WI38 (cell line): ENCODE data around the gene PRDM16.

Experiments used
- H3K4me3 ChIP-seq: 2 replicates; pipeline ENCODE4 v1.5.1; 2011; ENCODE audit warnings: low read depth, mild to moderate bottlenecking, control low read depth, low read length
- CTCF ChIP-seq: IDR thresholded peaks from 2 replicates; pipeline ENCODE4 v1.5.1; 2012; ENCODE audit warnings: low read depth, mild to moderate bottlenecking, control low read depth, low read length

The PRDM16 gene

DNA sequence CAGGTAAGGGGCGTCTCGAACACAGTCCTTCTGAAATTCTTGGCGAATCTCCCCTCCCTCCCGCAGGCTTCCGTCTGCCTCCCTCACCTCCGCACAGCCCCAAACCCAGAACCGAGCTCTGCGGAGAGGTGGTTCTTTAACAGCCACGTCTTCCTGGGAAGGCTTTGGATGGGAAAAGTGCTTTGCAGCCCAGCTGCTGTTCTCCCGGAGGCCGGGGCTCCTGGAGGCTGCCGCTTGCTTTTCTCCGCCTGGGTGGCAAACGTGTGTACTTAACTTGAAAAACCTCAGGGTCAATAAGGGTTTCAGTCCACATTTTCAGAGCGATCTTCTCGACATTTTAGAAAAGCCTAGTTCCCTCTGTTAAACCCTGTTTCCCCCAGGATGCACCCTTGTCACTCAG, 109.3 kb downstream of the PRDM16 start:
- TF ChIP-seq CTCF: no peak
- no peak overlapping the region for H3K4me3 ChIP-seq

DNA sequence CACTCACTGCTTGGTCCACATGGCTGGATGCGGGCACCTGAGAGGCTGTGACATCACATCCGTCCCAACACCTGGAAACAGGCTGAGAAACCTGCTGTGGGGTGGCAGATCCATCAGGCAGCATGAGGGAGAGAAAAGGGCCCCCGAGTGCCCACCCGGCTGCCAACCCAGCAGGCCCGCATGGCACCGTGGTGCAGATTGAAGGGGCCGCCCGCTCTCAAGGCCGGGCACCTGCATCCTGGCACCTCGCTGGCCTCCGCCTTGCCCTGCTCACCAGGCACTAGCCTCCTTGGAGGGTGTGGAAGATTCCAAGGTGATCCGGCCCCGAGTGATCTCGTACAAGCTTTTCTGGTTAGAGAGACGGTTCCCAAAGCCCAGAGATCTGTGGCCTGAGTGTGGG, 110.5 kb downstream of the PRDM16 start:
- TF ChIP-seq CTCF: no peak
- H3K4me3 ChIP-seq: no peak overlapping the region

GRCh38 chr1:3180915-3181314, 111.9 kb downstream of the PRDM16 start:
- no peak for TF ChIP-seq CTCF
- H3K4me3 ChIP-seq: no peak overlapping the region

DNA sequence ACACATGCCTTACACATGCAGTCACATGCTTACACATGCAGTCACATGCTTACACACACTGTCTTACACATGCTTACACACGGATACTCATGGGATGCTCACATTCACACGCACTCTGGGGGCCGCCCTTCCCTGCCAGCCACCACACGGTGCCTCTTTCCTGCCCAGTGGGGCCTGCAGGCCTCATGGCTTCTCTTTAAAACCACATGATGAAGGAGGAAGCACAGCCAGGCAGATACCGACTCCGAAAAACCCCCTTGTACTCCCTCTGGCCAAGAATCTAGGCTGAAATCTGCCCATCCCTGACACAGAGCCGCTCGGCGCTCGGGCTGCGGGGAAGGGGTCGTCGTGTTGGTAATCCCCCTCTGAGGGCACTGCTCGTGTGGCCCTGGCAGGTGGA, 113.0 kb downstream of the PRDM16 start:
- no peak for TF ChIP-seq CTCF
- no peak overlapping the region for H3K4me3 ChIP-seq

DNA sequence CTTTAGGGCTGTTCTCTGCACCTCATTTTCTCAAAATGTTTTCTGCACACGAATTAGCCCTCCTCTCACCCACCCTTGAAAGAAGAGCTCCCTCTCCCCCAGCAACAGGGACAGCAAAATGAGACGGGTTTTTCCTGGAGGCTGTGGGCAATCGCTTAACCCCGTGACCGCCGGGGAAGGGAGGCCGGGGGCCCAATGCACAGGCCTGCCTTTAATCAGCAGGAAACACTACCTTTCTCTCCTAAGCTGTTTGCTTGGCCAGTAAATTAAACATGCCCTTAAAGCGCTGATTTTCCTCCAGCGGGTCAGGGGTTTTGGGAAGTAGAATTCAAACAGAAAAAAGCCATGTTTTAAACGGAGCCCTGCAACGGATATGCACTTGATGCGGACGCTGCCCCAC, 114.4 kb downstream of the PRDM16 start:
- H3K4me3 ChIP-seq: no peak overlapping the region
- no peak for TF ChIP-seq CTCF

GRCh38 chr1:3183813-3184212, 114.8 kb downstream of the PRDM16 start:
- no peak overlapping the region for H3K4me3 ChIP-seq
- TF ChIP-seq CTCF: no peak

DNA sequence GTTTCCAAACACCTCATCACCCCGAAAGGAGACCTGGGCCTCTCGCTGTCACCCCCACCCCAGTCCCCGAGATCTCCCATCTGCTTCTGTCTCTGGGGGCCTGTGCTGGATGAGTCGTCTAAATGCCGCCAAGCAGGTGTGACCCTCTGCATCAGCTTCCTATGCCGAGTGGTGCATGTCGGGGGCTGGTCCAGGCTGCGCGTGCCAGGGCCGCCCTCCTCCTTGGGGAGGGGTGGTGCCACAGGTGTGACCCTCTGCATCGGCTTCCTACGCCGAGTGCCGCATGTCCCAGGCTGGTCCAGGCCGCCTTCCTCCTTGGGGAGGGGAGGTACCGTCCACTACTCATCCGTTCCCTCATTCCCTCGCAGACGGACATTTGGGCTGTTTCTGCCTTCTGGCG, 115.7 kb downstream of the PRDM16 start:
- H3K4me3 ChIP-seq: no peak overlapping the region
- no peak for TF ChIP-seq CTCF
